ENCODE data around the gene SLC66A2. TPM values are rescaled to one million over a fixed set of nuclear protein-coding genes. Genes with fewer than 3 reads are reported as not detected.

Gene SLC66A2
- total and polyA plus RNA-seq, 10 of the 15 experiments (the other 5 are each of a cell fraction or from before 2014, with no cell fraction given): 0.69 to 42.5 (median 14.8) TPM

- no peaks in the 10 kb centered on the region for H3K27me3 ChIP-seq (replicated peaks in 1 of 2; ENCODE audit: control insufficient read depth in 2 of 2, insufficient read depth in 2 of 2, low read length in 1 of 2)
- ChIA-PET RAD21 (ENCODE audit: unreplicated experiment) (no interaction called here), CTCF (interaction anchor here (0.6 kb wide), 1 partner anchor 148 kb away, joined by 3 read pairs; no protein-coding TSS in a partner anchor), POLR2A (no interaction called here), SMC1A (ENCODE audit: uncharacterized antibody, unreplicated experiment) (interaction anchor here (0.7 kb wide), 1 partner anchor 18 kb away, joined by 3 read pairs; no protein-coding TSS in a partner anchor)
- H3K4me1 ChIP-seq (ENCODE audit: control insufficient read depth, insufficient read depth, low read length): no peaks in the 10 kb centered on the region
- no peak for FAIRE-seq
- H3K36me3 ChIP-seq (ENCODE audit: control insufficient read depth in 2 of 2, insufficient read depth in 2 of 2, low read length in 1 of 2): peaks cover 7 to 12% of the 10 kb centered on the region in 2 experiments
- ATAC-seq: no peak
- no peak overlapping the region for H3K4me3 ChIP-seq
- 96% methylated on average over 2 of the region's 2 CpGs for WGBS (ENCODE audit: insufficient coverage, insufficient replicate concordance, low lambda C conversion rate, missing lambda C conversion rate)
- H3K27ac ChIP-seq (ENCODE audit: control insufficient read depth, insufficient read depth): no peak overlapping the region
- intact Hi-C loops (cut with micrococcal nuclease; ENCODE audit: unreplicated experiment) (no loop called here), in situ Hi-C loops (cut with MboI) (no loop called here)
- no peaks in the 10 kb centered on the region for H4K20me1 ChIP-seq (ENCODE audit: control insufficient read depth, insufficient read depth)
- no peak overlapping the region for H3K9ac ChIP-seq (ENCODE audit: control insufficient read depth, insufficient read depth, low read length)
- H3K4me2 ChIP-seq (ENCODE audit: control insufficient read depth, insufficient read depth): no peak overlapping the region
- H3K9me3 ChIP-seq (replicated peaks; ENCODE audit: control insufficient read depth, insufficient read depth, low read length): peaks cover 23% of the 10 kb centered on the region
- no TSS peak for BruUV-seq (replicated peaks)
- no peak overlapping the region for H2AFZ ChIP-seq (ENCODE audit: control insufficient read depth, low read depth, low read length)
- peaks cover 3% of the 10 kb centered on the region for H3K79me2 ChIP-seq (ENCODE audit: control insufficient read depth, insufficient read depth, low read length)
- no peak for DNase-seq (ENCODE audit: low read depth, low spot score)
- TF ChIP-seq SP1 (IDR thresholded peaks at IDR 0.05; ENCODE audit: low read depth, low read length) (no peak), CHD2 (IDR thresholded peaks at IDR 0.05; ENCODE audit: borderline replicate concordance, low read depth, low read length) (no peak), MYB (IDR thresholded peaks at IDR 0.05; ENCODE audit: borderline replicate concordance, low read depth, low read length) (no peak), ZNF622 (IDR thresholded peaks at IDR 0.05) (no peak), PAX8 (IDR thresholded peaks at IDR 0.05) (no peak), RB1 (IDR thresholded peaks at IDR 0.05; ENCODE audit: borderline replicate concordance) (no peak), EZH2 (IDR thresholded peaks at IDR 0.05; ENCODE audit: borderline replicate concordance, control insufficient read depth, low read depth, low read length) (no peak), SREBF2 (IDR thresholded peaks at IDR 0.05; ENCODE audit: low read length) (no peak), BRCA1 (IDR thresholded peaks at IDR 0.05; ENCODE audit: low read depth, low read length) (no peak), TBL1XR1 (IDR thresholded peaks at IDR 0.05; ENCODE audit: low read depth, low read length) (no peak), NR2C2 (IDR thresholded peaks at IDR 0.05; ENCODE audit: borderline replicate concordance, control insufficient read depth, insufficient read length, low read depth) (no peak), ZNF24 (IDR thresholded peaks at IDR 0.05) (0 out of 2 replicates have a peak, but pooled peaks have one; percentile 18), POLR2AphosphoS5 (IDR thresholded peaks at IDR 0.05; ENCODE audit: low read length) (no peak), LARP7 (IDR thresholded peaks at IDR 0.05) (no peak), FOXK2 (IDR thresholded peaks at IDR 0.05) (no peak)
- TF ChIP-seq, protein P1, sequence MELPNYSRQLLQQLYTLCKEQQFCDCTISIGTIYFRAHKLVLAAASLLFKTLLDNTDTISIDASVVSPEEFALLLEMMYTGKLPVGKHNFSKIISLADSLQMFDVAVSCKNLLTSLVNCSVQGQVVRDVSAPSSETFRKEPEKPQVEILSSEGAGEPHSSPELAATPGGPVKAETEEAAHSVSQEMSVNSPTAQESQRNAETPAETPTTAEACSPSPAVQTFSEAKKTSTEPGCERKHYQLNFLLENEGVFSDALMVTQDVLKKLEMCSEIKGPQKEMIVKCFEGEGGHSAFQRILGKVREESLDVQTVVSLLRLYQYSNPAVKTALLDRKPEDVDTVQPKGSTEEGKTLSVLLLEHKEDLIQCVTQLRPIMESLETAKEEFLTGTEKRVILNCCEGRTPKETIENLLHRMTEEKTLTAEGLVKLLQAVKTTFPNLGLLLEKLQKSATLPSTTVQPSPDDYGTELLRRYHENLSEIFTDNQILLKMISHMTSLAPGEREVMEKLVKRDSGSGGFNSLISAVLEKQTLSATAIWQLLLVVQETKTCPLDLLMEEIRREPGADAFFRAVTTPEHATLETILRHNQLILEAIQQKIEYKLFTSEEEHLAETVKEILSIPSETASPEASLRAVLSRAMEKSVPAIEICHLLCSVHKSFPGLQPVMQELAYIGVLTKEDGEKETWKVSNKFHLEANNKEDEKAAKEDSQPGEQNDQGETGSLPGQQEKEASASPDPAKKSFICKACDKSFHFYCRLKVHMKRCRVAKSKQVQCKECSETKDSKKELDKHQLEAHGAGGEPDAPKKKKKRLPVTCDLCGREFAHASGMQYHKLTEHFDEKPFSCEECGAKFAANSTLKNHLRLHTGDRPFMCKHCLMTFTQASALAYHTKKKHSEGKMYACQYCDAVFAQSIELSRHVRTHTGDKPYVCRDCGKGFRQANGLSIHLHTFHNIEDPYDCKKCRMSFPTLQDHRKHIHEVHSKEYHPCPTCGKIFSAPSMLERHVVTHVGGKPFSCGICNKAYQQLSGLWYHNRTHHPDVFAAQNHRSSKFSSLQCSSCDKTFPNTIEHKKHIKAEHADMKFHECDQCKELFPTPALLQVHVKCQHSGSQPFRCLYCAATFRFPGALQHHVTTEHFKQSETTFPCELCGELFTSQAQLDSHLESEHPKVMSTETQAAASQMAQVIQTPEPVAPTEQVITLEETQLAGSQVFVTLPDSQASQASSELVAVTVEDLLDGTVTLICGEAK (IDR thresholded peaks at IDR 0.05; ENCODE audit: borderline replicate concordance): no peak
- TF ChIP-seq, protein P2, sequence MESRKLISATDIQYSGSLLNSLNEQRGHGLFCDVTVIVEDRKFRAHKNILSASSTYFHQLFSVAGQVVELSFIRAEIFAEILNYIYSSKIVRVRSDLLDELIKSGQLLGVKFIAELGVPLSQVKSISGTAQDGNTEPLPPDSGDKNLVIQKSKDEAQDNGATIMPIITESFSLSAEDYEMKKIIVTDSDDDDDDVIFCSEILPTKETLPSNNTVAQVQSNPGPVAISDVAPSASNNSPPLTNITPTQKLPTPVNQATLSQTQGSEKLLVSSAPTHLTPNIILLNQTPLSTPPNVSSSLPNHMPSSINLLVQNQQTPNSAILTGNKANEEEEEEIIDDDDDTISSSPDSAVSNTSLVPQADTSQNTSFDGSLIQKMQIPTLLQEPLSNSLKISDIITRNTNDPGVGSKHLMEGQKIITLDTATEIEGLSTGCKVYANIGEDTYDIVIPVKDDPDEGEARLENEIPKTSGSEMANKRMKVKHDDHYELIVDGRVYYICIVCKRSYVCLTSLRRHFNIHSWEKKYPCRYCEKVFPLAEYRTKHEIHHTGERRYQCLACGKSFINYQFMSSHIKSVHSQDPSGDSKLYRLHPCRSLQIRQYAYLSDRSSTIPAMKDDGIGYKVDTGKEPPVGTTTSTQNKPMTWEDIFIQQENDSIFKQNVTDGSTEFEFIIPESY (IDR thresholded peaks at IDR 0.05): no peak
Measured at GRCh38 chr18:79930020-79930642, 21.3 kb downstream of the SLC66A2 start.

Measured in GM12878 (cell line).